OCI-LY1 (cell line): Measurements from ENCODE around the gene P2RX4.

Experiments used
- H2AFZ ChIP-seq: fragments of 200-600 bp; sonication (generic), shearing (Covaris generic); 2 replicates; pipeline ENCODE4 v1.6.0; 2014; ENCODE audit warnings: antibody characterized with exemption, mild to moderate bottlenecking, low read length
- H3F3A ChIP-seq: fragments of 200-600 bp; sonication (generic), shearing (Covaris generic); 2 replicates; pipeline ENCODE4 v1.6.0; 2014; ENCODE audit warnings: mild to moderate bottlenecking, antibody characterized with exemption, low read length, moderate library complexity; ENCODE audit not compliant: insufficient read depth
- H3K27ac ChIP-seq: fragments of 200-600 bp; sonication (generic); 2 replicates; pipeline ENCODE4 v1.5.1; 2014; ENCODE audit warnings: low read length, mixed run types, mild to moderate bottlenecking, low read depth; ENCODE audit not compliant: poor library complexity, severe bottlenecking
- H3K27me3 ChIP-seq: fragments of 200-600 bp; sonication (generic); 2 replicates; pipeline ENCODE4 v1.6.0; 2014; ENCODE audit warnings: antibody characterized with exemption, mild to moderate bottlenecking, low read length, moderate library complexity; ENCODE audit not compliant: insufficient read depth
- H3K36me3 ChIP-seq: fragments of 200-600 bp; sonication (generic); 2 replicates; pipeline ENCODE4 v1.6.1; 2014; ENCODE audit warnings: mild to moderate bottlenecking, antibody characterized with exemption, low read length, moderate library complexity, mixed read lengths; ENCODE audit not compliant: insufficient read depth
- H3K4me1 ChIP-seq: fragments of 200-600 bp; sonication (generic); 2 replicates; pipeline ENCODE4 v1.5.1; 2014; ENCODE audit warnings: mild to moderate bottlenecking, low read length, moderate library complexity; ENCODE audit not compliant: insufficient read depth, severe bottlenecking
- H3K4me2 ChIP-seq: fragments of 200-600 bp; sonication (generic), shearing (Covaris generic); 2 replicates; pipeline ENCODE4 v1.6.1; 2014; ENCODE audit warnings: low read length
- H3K4me3 ChIP-seq: fragments of 200-600 bp; sonication (generic); 2 replicates; pipeline ENCODE4 v1.5.1; 2014; ENCODE audit warnings: low read length, low read depth, mild to moderate bottlenecking, mixed read lengths; ENCODE audit not compliant: poor library complexity, severe bottlenecking
- H3K79me2 ChIP-seq: fragments of 200-600 bp; shearing (Covaris generic); 2 replicates; pipeline ENCODE4 v1.6.1; 2016; ENCODE audit warnings: mixed run types, low read length, mixed read lengths; ENCODE audit not compliant: insufficient read depth
- H3K9ac ChIP-seq: fragments of 200-600 bp; sonication (generic), shearing (Covaris generic); 2 replicates; pipeline ENCODE4 v1.6.1; 2014; ENCODE audit warnings: mild to moderate bottlenecking, low read length, mixed read lengths
- H3K9me2 ChIP-seq: fragments of 200-600 bp; sonication (generic), shearing (Covaris generic); 2 replicates; pipeline ENCODE4 v1.6.1; 2014; ENCODE audit warnings: low read depth, mild to moderate bottlenecking, low read length, mixed read lengths
- H3K9me3 ChIP-seq: fragments of 200-600 bp; shearing (Covaris generic); 2 replicates; pipeline ENCODE4 v1.6.1; 2014; ENCODE audit warnings: low read length, mixed read lengths
- H4K20me1 ChIP-seq: fragments of 200-600 bp; sonication (generic), shearing (Covaris generic); 2 replicates; pipeline ENCODE4 v1.6.0; 2016; ENCODE audit warnings: mild to moderate bottlenecking, low read length; ENCODE audit not compliant: insufficient read depth
- EZH2 ChIP-seq: fragments of 200-600 bp; sonication (generic), shearing (Covaris generic); IDR thresholded peaks from 2 replicates; pipeline ENCODE4 v1.8.0; 2017; ENCODE audit warnings: borderline replicate concordance, mixed run types, mild to moderate bottlenecking, antibody characterized with exemption, low read length, moderate library complexity, mixed read lengths
- TF ChIP-seq, protein P1 (sequence below): fragments of 200-600 bp; sonication (generic), shearing (Covaris generic); IDR thresholded peaks from 2 replicates; pipeline ENCODE4 v1.5.1; 2017; ENCODE audit warnings: mild to moderate bottlenecking, antibody characterized with exemption, low read length, moderate library complexity, mixed read lengths

The P2RX4 gene

DNA sequence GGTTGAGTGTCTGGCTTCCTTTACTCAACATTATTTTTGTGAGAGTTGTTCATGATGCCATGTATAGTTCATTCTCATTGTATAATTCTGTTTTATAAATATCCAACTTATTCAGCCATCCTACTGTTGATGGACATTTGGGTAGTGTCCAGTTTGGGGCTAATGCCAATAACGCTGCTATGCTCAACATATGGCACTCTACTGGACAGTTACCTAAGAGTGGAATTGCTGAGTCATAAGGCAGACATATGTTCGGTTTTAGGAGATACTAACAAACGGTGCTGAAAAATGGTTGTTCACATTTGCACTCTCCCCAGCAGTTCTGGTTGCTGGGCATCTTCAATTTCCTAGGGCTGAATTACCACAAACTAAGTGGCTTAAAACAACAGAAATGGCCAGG lies 28.7 kb upstream of the P2RX4 start:
- Histone ChIP-seq H3K9me2 (no peaks in the 10 kb centered on the region), H4K20me1 (no peaks in the 10 kb centered on the region), H3K4me3 (no peak overlapping the region), H3K4me2 (no peak overlapping the region), H3K79me2 (no peaks in the 10 kb centered on the region), H2AFZ (no peak overlapping the region), H3K36me3 (no peaks in the 10 kb centered on the region), H3K27me3 (no peaks in the 10 kb centered on the region), H3K27ac (no peak overlapping the region), H3K4me1 (peaks cover under 1% of the 10 kb centered on the region), H3K9me3 (no peaks in the 10 kb centered on the region), H3K9ac (no peak overlapping the region), H3F3A (no peaks in the 10 kb centered on the region)
- TF ChIP-seq, protein P1, sequence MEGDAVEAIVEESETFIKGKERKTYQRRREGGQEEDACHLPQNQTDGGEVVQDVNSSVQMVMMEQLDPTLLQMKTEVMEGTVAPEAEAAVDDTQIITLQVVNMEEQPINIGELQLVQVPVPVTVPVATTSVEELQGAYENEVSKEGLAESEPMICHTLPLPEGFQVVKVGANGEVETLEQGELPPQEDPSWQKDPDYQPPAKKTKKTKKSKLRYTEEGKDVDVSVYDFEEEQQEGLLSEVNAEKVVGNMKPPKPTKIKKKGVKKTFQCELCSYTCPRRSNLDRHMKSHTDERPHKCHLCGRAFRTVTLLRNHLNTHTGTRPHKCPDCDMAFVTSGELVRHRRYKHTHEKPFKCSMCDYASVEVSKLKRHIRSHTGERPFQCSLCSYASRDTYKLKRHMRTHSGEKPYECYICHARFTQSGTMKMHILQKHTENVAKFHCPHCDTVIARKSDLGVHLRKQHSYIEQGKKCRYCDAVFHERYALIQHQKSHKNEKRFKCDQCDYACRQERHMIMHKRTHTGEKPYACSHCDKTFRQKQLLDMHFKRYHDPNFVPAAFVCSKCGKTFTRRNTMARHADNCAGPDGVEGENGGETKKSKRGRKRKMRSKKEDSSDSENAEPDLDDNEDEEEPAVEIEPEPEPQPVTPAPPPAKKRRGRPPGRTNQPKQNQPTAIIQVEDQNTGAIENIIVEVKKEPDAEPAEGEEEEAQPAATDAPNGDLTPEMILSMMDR = no peak
- no peak for TF ChIP-seq EZH2

DNA sequence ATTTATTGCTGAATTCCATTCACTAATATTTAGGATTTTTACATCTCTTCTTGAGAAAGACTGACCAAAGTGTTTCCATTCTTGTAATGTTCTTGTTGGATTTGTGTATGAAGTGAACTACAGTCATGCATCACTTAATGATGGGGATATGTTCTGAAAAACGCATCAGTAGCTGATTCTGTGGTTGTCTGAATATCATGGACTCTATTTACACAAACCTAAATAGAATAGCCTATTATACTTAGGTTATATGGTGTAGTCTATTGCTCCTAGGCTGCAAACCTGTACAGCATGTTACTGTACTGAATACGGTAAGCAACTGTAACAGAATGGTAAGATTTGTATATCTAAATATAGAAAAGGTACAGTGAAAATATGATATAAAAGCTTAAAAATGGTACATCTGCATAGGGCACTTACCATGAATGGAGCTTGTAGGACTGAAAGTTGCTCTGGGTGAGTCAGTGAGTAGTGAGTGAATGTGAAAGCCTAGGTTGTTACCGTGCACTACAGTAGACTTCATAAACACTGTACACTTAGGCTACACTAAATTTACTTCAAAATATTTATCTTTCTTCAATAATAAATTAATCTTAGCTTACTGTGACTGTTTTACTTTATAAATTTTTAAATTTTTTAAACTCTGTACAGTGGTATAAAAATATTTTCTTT lies 27.6 kb upstream of the P2RX4 start:
- no peak overlapping the region for H3K4me3 ChIP-seq

DNA sequence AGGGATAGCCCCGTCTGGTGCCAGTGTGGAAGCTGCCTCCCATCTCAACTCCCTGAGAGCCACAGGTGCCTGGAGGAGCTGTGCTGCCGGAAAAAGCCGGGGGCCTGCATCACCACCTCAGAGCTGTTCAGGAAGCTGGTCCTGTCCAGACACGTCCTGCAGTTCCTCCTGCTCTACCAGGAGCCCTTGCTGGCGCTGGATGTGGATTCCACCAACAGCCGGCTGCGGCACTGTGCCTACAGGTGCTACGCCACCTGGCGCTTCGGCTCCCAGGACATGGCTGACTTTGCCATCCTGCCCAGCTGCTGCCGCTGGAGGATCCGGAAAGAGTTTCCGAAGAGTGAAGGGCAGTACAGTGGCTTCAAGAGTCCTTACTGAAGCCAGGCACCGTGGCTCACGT lies 25.5 kb upstream of the P2RX4 start:
- H3K4me2 ChIP-seq = no peak overlapping the region
- no peaks in the 10 kb centered on the region for H4K20me1 ChIP-seq
- H3K79me2 ChIP-seq = no peaks in the 10 kb centered on the region
- H3K4me1 ChIP-seq = no peaks in the 10 kb centered on the region
- no peaks in the 10 kb centered on the region for H3K9me2 ChIP-seq
- no peak overlapping the region for H2AFZ ChIP-seq
- no peaks in the 10 kb centered on the region for H3F3A ChIP-seq
- no peaks in the 10 kb centered on the region for H3K27me3 ChIP-seq
- H3K4me3 ChIP-seq = no peak overlapping the region
- H3K27ac ChIP-seq = no peak overlapping the region
- H3K9ac ChIP-seq = no peak overlapping the region
- no peaks in the 10 kb centered on the region for H3K36me3 ChIP-seq
- no peak for TF ChIP-seq EZH2
- TF ChIP-seq, protein P1 = no peak
- no peaks in the 10 kb centered on the region for H3K9me3 ChIP-seq

More for the DNA sequence above, 27.6 kb upstream of the P2RX4 start:
- H3K27ac ChIP-seq = no peak overlapping the region
- H3F3A ChIP-seq = no peaks in the 10 kb centered on the region
- TF ChIP-seq EZH2 = no peak
- TF ChIP-seq, protein P1 = no peak
- no peaks in the 10 kb centered on the region for H3K79me2 ChIP-seq
- H3K36me3 ChIP-seq = no peaks in the 10 kb centered on the region
- H3K4me1 ChIP-seq = no peaks in the 10 kb centered on the region
- no peak overlapping the region for H3K9ac ChIP-seq
- no peaks in the 10 kb centered on the region for H3K27me3 ChIP-seq
- no peaks in the 10 kb centered on the region for H3K9me2 ChIP-seq
- H2AFZ ChIP-seq = no peak overlapping the region
- H4K20me1 ChIP-seq = no peaks in the 10 kb centered on the region
- H3K4me2 ChIP-seq = no peak overlapping the region
- no peaks in the 10 kb centered on the region for H3K9me3 ChIP-seq
